B cell (primary cell): ENCODE measurements around the gene GTF2IRD1. TPM values are rescaled to one million over a fixed set of nuclear protein-coding genes. Genes with fewer than 3 reads are reported as not detected.
"Not testable (repeated sequence)": the region's sequence is repeated elsewhere in the genome, so short reads cannot be mapped to it uniquely, and the experiment has no call there.

Experiments used
- ATAC-seq: fragments of 200-7000 bp; cut with Tn5 transposase; one replicate; pipeline ENCODE4 v1.10.0; 2021; ENCODE audit warnings: low read depth, mild to moderate bottlenecking, moderate number of reproducible peaks, moderate library complexity
- CTCF ChIA-PET: fragments of 350-600 bp; sonication (Branson Sonifier 250); formaldehyde crosslinking; loops from one replicate; lab custom pipeline; 2021; ENCODE audit warnings: antibody characterized with exemption, inconsistent platforms; lab: Charles Lee
- POLR2A ChIA-PET: fragments of 350-600 bp; sonication (Branson Sonifier 250); formaldehyde crosslinking; loops from one replicate; lab custom pipeline; 2021; ENCODE audit warnings: antibody characterized with exemption; lab: Charles Lee
- DNase-seq: peaks from one replicate; pipeline ENCODE4 v3.0.0; 2013
- H2AFZ ChIP-seq: 2 replicates; pipeline ENCODE4 v1.6.1; 2012; ENCODE audit warnings: mild to moderate bottlenecking, low read depth, low read length; ENCODE audit not compliant: insufficient read depth, poor library complexity, severe bottlenecking
- H3K27ac ChIP-seq, 2 donors: 1 replicate in 1 of 2; 2 replicates in 1 of 2; pipeline ENCODE4 v1.5.1; 2012 to 2013; ENCODE audit warnings: low read length in 2 of 2, mild to moderate bottlenecking in 2 of 2, moderate library complexity in 1 of 2
- H3K27me3 ChIP-seq, 4 experiments: fragments of 200-600 bp in 1 of 4; sonication (generic) in 1 of 4; replicated peaks in 1 of 4; 1 replicate in 2 of 4; 2 replicates in 2 of 4; pipeline versions ENCODE4 v1.6.1 to v1.7.0; 2013 to 2016; ENCODE audit warnings: low read length in 3 of 4, mild to moderate bottlenecking in 2 of 4, mixed read lengths in 1 of 4, moderate library complexity in 1 of 4; ENCODE audit not compliant: insufficient read depth in 4 of 4, control insufficient read depth in 3 of 4; ENCODE audit errors: control extremely low read depth in 1 of 4
- H3K36me3 ChIP-seq, 2 experiments: replicated peaks in 1 of 2; 1 replicate in 1 of 2; 2 replicates in 1 of 2; pipeline versions ENCODE4 v1.6.1 to v1.7.1; 2013; ENCODE audit warnings: low read length in 1 of 2; ENCODE audit not compliant: insufficient read depth in 2 of 2, control insufficient read depth in 1 of 2; ENCODE audit errors: control extremely low read depth in 1 of 2, extremely low read depth in 1 of 2
- H3K4me1 ChIP-seq, 2 donors: fragments of 200-600 bp in 1 of 2; sonication (generic) in 1 of 2; 1 replicate in 1 of 2; 2 replicates in 1 of 2; pipeline versions ENCODE4 v1.5.1 to v1.6.1; 2013 to 2017; ENCODE audit warnings: low read length in 2 of 2; ENCODE audit not compliant: control insufficient read depth in 2 of 2, insufficient read depth in 2 of 2
- H3K4me2 ChIP-seq: replicated peaks from 2 replicates; pipeline ENCODE3; 2012; ENCODE audit warnings: mild to moderate bottlenecking, low read depth, low read length; ENCODE audit not compliant: poor library complexity, severe bottlenecking
- H3K4me3 ChIP-seq, 5 experiments: fragments of 200-600 bp in 1 of 5; sonication (generic) in 1 of 5; 1 replicate in 3 of 5; 2 replicates in 2 of 5; pipeline versions ENCODE4 v1.5.1 to v1.7.0; 2011 to 2016; ENCODE audit warnings: low read length in 4 of 5, mild to moderate bottlenecking in 4 of 5, low read depth in 2 of 5, control low read depth in 1 of 5, moderate library complexity in 1 of 5; ENCODE audit not compliant: insufficient read depth in 1 of 5; ENCODE audit errors: control extremely low read depth in 1 of 5, extremely low read depth in 1 of 5
- H3K79me2 ChIP-seq: fragments of 200-600 bp; sonication (generic); one replicate; pipeline ENCODE4 v1.6.0; 2016; ENCODE audit warnings: low read length; ENCODE audit not compliant: control insufficient read depth, insufficient read depth
- H3K9ac ChIP-seq: fragments of 200-600 bp; sonication (generic); 2 replicates; pipeline ENCODE4 v1.6.1; 2017; ENCODE audit warnings: mild to moderate bottlenecking, low read length, moderate library complexity
- H3K9me3 ChIP-seq, 3 donors: one replicate each; pipeline versions ENCODE4 v1.6.1 to v1.7.1; 2013; ENCODE audit warnings: low read length in 2 of 3; ENCODE audit not compliant: control insufficient read depth in 2 of 3, insufficient read depth in 1 of 3; ENCODE audit errors: control extremely low read depth in 1 of 3
- H4K20me1 ChIP-seq: 2 replicates; pipeline ENCODE4 v1.6.0; 2012; ENCODE audit warnings: mild to moderate bottlenecking, low read length; ENCODE audit not compliant: insufficient read depth, control insufficient read depth, poor library complexity, severe bottlenecking
- H3K27ac Mint-ChIP-seq: one replicate; pipeline ENCODE4 v1.8.0; 2021; ENCODE audit warnings: mixed read lengths
- H3K27me3 Mint-ChIP-seq: one replicate; pipeline ENCODE4 v1.8.0; 2021; ENCODE audit warnings: mixed read lengths
- H3K4me1 Mint-ChIP-seq: one replicate; pipeline ENCODE4 v1.8.0; 2021; ENCODE audit warnings: mixed read lengths
- H3K4me3 Mint-ChIP-seq: one replicate; pipeline ENCODE4 v1.8.0; 2021; ENCODE audit warnings: mixed read lengths
- H3K9me3 Mint-ChIP-seq: one replicate; pipeline ENCODE4 v1.8.0; 2022; ENCODE audit warnings: mixed read lengths; ENCODE audit not compliant: insufficient read depth
- CTCF ChIP-seq: fragments of 200-600 bp; IDR thresholded peaks from one replicate; pipeline ENCODE4 v1.8.0; 2022; ENCODE audit warnings: antibody characterized with exemption, mild to moderate bottlenecking
- EZH2 ChIP-seq: IDR thresholded peaks from 2 replicates; pipeline ENCODE4 v1.6.1; 2012; ENCODE audit warnings: borderline replicate concordance, low read depth, mild to moderate bottlenecking, moderate library complexity, low read length; ENCODE audit not compliant: insufficient read depth, poor library complexity, severe bottlenecking
- WGBS: methylation state at CpG from one replicate; pipeline ENCODE4 v1.1.5; 2013; ENCODE audit warnings: missing lambda C conversion rate; ENCODE audit not compliant: insufficient coverage; 5-methylcytosine and 5-hydroxymethylcytosine counted together
- intact Hi-C: fragments of 100-400 bp; cut with micrococcal nuclease; formaldehyde crosslinking; loops from one replicate; pipeline ENCODE4 v1.10.0; 2022
- polyA plus RNA-seq: library from polyadenylated mRNA; depleted of rRNA; stranded (reverse); fragments of >200 nt; gene quantifications from 2 replicates; pipeline ENCODE4 v1.2.3, GENCODE V29; 2012
- total RNA-seq, 2 donors: library from RNA; stranded (reverse); fragments of 120-200 nt in 1 of 2; gene quantifications; 1 replicate in 1 of 2; 2 replicates in 1 of 2; pipeline versions ENCODE4 v1.2.3 to v1.2.4, GENCODE V29; 2013 to 2022

The GTF2IRD1 gene
- total and polyA plus RNA-seq, 2 donors (not counting 1 experiment from before 2014, with no cell fraction given): 0.45 to 2.2 TPM

DNA sequence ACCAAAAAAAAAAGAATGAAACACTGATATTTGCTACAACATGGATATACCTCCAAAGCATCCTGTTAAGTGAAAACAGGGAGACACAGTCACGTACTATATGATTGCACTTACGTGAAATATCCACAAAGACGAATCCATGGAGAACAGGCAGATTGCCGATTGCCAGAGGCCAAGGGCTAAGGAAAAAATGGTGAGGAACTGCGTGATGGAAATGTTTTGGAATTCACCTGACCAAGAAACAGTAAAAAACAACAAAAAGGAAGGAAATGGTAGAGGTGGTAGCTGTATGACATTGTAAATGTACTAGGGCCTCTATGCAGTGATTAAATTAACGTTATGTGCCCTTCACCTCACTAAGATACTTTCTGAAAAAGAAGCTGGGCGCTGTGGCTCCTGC is 44.1 kb upstream of the GTF2IRD1 start:
- H3K9ac ChIP-seq: no peak overlapping the region
- ATAC-seq (no peak), DNase-seq (no peak)
- H3K27me3 ChIP-seq: peaks cover 0 to 2% (median 0%) of the 10 kb centered on the region in 4 experiments
- no peak for TF ChIP-seq EZH2
- no peak for TF ChIP-seq CTCF
- no peak overlapping the region for H3K4me3 ChIP-seq
- peaks cover 0 to 5% of the 10 kb centered on the region in 2 experiments for H3K36me3 ChIP-seq
- ChIA-PET CTCF (interaction anchor here (0.6 to 5.3 kb wide), 3 partner anchors 8 to 11 kb away, joined by 3 to 20 read pairs (median 4); no protein-coding TSS in a partner anchor), POLR2A (interaction anchor here (0.6 kb wide), 1 partner anchor 328 kb away, joined by 3 read pairs; no protein-coding TSS in a partner anchor)
- peaks cover 0 to 3% (median 0%) of the 10 kb centered on the region in 3 donors for H3K9me3 ChIP-seq
- H3K27ac Mint-ChIP-seq: no peak overlapping the region
- H3K27ac ChIP-seq: no peak overlapping the region
- WGBS: 76% methylated on average over 5 of the region's 7 CpGs
- H4K20me1 ChIP-seq: no peaks in the 10 kb centered on the region
- H3K4me3 Mint-ChIP-seq: no peak overlapping the region
- H2AFZ ChIP-seq: no peak overlapping the region
- H3K4me2 ChIP-seq: no peak overlapping the region
- no peaks in the 10 kb centered on the region for H3K4me1 Mint-ChIP-seq
- H3K9me3 Mint-ChIP-seq: no peaks in the 10 kb centered on the region
- H3K79me2 ChIP-seq: no peaks in the 10 kb centered on the region
- intact Hi-C loops: no loop called here
- H3K27me3 Mint-ChIP-seq: peaks cover 4% of the 10 kb centered on the region
- no peaks in the 10 kb centered on the region for H3K4me1 ChIP-seq

DNA sequence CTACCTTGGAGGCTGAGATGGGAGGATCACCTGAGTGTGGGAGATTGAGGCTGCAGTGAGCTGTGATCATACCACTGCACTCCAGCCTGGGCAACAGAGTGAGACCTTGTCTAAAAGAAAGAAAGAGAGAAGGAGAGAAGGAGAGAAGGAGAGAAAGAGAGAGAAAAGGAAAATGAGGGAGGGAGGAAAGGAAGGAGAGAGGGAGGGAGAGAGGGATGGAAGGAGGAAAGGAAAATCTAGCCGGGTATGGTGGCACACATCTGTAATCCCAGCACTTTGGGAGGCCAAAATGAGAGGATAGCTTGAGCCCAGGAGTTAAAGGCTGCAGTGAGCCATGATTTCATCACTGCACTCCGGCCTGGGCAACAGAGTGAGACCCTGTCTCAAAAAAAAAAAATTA is 42.9 kb upstream of the GTF2IRD1 start:
- Histone ChIP-seq H3K27me3 (peaks cover 0 to 2% (median 0%) of the 10 kb centered on the region in 4 experiments), H3K9me3 (no peaks in the 10 kb centered on the region), H3K4me3 (no peak overlapping the region), H3K79me2 (no peaks in the 10 kb centered on the region), H3K4me1 (no peaks in the 10 kb centered on the region), H3K36me3 (no peaks in the 10 kb centered on the region), H4K20me1 (no peaks in the 10 kb centered on the region), H3K27ac (no peak overlapping the region), H2AFZ (no peak overlapping the region), H3K4me2 (no peak overlapping the region), H3K9ac (no peak overlapping the region)
- Mint-ChIP-seq H3K27me3 (peaks cover 4% of the 10 kb centered on the region), H3K27ac (no peak overlapping the region), H3K4me3 (no peak overlapping the region), H3K4me1 (no peaks in the 10 kb centered on the region), H3K9me3 (no peaks in the 10 kb centered on the region)
- DNase-seq: no peak
- WGBS: 75% methylated on average over 1 of the region's 2 CpGs
- ATAC-seq: no peak
- POLR2A ChIA-PET: no interaction called here
- TF ChIP-seq EZH2 (no peak), CTCF (no peak)
- intact Hi-C loops: no loop called here
- CTCF ChIA-PET: interaction anchor here (1.1 to 5.3 kb wide), 2 partner anchors 9 kb away, joined by 3 to 20 read pairs; no protein-coding TSS in a partner anchor

DNA sequence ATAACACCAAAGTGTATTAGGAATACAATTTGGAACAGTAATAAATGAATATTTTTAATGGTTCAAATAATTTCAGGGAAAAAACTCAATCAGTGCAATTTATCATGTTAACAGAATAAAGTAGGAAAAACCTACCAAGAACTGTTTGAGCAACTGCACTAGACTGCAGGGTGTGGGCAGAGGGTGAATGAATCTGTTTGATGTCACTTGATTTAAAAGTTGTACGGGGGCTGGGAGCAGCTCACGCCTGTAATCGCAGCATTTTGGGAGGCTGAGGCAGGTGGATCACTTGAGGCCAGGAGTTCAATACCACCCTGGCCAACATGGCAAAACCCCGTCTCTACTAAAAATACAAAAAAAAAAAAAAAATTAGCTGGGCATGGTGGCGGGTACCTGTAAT is 42.1 kb upstream of the GTF2IRD1 start:
- H2AFZ ChIP-seq, H3K27ac ChIP-seq, H3K9me3 Mint-ChIP-seq, H3K36me3 ChIP-seq, H3K9me3 ChIP-seq, ATAC-seq, H3K79me2 ChIP-seq, H3K27ac Mint-ChIP-seq, intact Hi-C loops, H3K27me3 ChIP-seq, H3K4me1 Mint-ChIP-seq, DNase-seq, H3K4me3 ChIP-seq, POLR2A ChIA-PET, H3K27me3 Mint-ChIP-seq, H3K4me1 ChIP-seq, H3K9ac ChIP-seq, H3K4me2 ChIP-seq, H3K4me3 Mint-ChIP-seq, H4K20me1 ChIP-seq: not testable (repeated sequence)
- CTCF ChIA-PET: interaction anchor here (1.1 to 5.3 kb wide), 2 partner anchors 9 to 10 kb away, joined by 3 to 20 read pairs; no protein-coding TSS in a partner anchor
- no CpG with 5 or more reads among the region's 5 CpGs for WGBS
